GM20431 (cell line): Measurements from ENCODE around the gene GSDMA.

ENCODE experiments used
- in situ Hi-C: fragments of 300-500 bp; cut with MseI, MboI; formaldehyde crosslinking; loops from one replicate; pipeline ENCODE4 v1.15.0; 2020; ENCODE audit warnings: low sequenced_read_pairs; ENCODE audit not compliant: unreplicated experiment

GSDMA gene, protein sequence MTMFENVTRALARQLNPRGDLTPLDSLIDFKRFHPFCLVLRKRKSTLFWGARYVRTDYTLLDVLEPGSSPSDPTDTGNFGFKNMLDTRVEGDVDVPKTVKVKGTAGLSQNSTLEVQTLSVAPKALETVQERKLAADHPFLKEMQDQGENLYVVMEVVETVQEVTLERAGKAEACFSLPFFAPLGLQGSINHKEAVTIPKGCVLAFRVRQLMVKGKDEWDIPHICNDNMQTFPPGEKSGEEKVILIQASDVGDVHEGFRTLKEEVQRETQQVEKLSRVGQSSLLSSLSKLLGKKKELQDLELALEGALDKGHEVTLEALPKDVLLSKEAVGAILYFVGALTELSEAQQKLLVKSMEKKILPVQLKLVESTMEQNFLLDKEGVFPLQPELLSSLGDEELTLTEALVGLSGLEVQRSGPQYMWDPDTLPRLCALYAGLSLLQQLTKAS

GRCh38 chr17:39962642-39963220, at the start of gene GSDMA:
GSDMA (plus strand) TSS chr17:39963004; CDS start chr17:39965688, 2,684 bp downstream.
- in situ Hi-C loops, result loop anchor here (25.0 kb wide), 1 partner anchor 200 kb away; no protein-coding TSS in a partner anchor

GRCh38 chr17:39913989-39914388, 48.8 kb upstream of the GSDMA start:
- in situ Hi-C loops, result no loop called here

DNA sequence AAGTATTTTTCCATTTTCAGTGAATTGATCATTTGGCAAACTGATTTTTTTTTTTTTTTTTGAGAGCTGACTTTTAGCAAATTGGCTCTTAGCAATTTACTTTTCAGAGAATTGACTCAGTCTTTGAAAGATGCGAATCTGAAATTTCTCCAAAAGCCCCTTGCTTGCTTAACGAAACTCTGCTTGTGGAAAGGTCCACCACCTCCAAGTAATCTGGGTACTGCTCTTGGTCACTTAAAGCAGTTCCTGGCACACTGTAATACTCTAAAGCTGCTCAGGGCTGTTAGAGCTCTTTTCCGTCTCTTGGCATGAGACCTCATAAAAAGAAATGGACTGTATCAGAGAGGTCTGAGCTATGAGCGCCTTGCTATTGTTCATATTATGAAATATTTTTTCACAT, 47.2 kb upstream of the GSDMA start:
- in situ Hi-C loops, result no loop called here

DNA sequence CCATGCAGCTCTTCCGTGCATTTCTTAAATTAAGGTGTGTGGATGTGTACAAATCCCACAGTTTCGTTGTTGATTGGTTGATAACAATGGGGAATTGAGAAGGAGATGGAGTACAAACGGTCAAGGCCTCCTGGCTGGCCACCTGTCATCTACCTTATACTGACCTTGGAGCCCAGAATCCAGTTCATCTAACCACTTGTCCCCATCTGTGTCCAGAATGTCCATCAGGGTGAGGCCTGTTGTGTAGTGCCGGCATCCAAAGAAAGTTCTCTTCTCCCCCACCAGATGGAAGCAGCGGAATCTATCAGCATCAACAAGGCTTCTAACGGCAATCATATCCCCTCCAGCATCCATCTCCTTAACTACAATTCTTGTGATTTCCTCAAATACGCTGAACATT, 45.9 kb upstream of the GSDMA start:
- in situ Hi-C loops, result no loop called here

GRCh38 chr17:39919087-39919683, 43.6 kb upstream of the GSDMA start:
- in situ Hi-C loops, result no loop called here

GRCh38 chr17:39920218-39921210, 42.3 kb upstream of the GSDMA start:
- in situ Hi-C loops, result no loop called here

GRCh38 chr17:39921323-39921722, 41.5 kb upstream of the GSDMA start:
- in situ Hi-C loops, result no loop called here

DNA sequence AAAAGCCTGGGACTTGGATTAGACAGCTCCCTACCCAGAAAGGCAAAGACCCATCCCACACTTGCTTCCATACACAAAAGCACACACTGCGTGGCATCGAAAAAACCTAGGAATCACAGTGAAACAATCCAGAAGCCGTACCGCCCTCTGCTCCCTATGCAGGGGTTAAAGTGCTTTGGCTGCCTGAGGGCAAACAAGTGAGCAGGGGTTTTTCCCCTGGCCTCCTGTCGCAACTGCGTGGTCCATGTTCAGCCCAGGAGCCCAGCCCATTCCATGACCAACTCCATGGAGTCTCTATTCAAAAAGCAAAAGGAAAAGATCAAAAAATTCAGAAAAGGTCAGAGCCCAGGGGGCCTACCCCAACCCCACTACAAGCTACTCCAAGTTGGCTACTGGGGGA, 40.8 kb upstream of the GSDMA start:
- in situ Hi-C loops, result no loop called here

DNA sequence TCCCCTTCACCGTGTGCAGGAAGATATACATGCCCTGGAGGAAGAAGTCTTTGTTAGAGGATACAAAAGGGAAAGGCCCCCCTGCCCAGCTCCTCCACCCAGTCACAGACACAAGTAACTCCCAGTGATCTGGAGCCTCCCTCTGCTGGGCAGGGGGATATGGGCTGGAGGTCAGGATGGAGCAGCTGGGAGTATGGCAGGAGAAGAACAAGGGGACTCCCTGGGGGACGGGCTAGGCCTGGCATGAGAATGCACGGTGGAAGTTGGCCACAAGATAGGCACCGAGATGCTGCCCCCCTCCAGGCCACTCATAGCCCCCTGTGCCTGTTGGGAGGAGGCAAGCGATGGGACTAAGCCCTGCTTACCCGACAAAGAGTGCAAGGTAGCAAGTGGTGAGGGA, 39.6 kb upstream of the GSDMA start:
- in situ Hi-C loops, result no loop called here

GRCh38 chr17:39923836-39924690, 38.7 kb upstream of the GSDMA start:
- in situ Hi-C loops, result no loop called here

GRCh38 chr17:39924691-39925055, 38.1 kb upstream of the GSDMA start:
- in situ Hi-C loops, result no loop called here

GRCh38 chr17:39925282-39926134, 37.3 kb upstream of the GSDMA start:
- in situ Hi-C loops, result no loop called here

GRCh38 chr17:39926135-39926587, 36.6 kb upstream of the GSDMA start:
- in situ Hi-C loops, result no loop called here

- in situ Hi-C loops, result no loop called here
Observed at GRCh38 chr17:39926588-39927100, 36.2 kb upstream of the GSDMA start.

GRCh38 chr17:39927101-39927928, 35.5 kb upstream of the GSDMA start, which contains the start of the genes LRRC3C and ORMDL3:
LRRC3C (plus strand) TSS chr17:39927732; CDS start chr17:39941524, 13,792 bp downstream.
ORMDL3 (minus strand) TSS chr17:39927601; CDS start chr17:39924203, 3,398 bp downstream.
- in situ Hi-C loops, result no loop called here

- in situ Hi-C loops, result no loop called here
Observed at GRCh38 chr17:39927929-39928857, 34.6 kb upstream of the GSDMA start.
